Loucy (cell line): Measurements from ENCODE around the gene OBI1.

Experiments used
- EZH2phosphoT487 ChIP-seq: fragments of 200-600 bp; IDR thresholded peaks from 2 replicates; pipeline ENCODE4 v1.6.1; 2018; ENCODE audit warnings: antibody characterized with exemption, mild to moderate bottlenecking, moderate library complexity, borderline replicate concordance
- TF ChIP-seq, protein P1 (sequence below): fragments of 200-600 bp; sonication (generic); conservative IDR thresholded peaks from 2 replicates; pipeline ENCODE4 v1.5.1; 2014; ENCODE audit warnings: mild to moderate bottlenecking, antibody characterized with exemption, low read length

DNA sequence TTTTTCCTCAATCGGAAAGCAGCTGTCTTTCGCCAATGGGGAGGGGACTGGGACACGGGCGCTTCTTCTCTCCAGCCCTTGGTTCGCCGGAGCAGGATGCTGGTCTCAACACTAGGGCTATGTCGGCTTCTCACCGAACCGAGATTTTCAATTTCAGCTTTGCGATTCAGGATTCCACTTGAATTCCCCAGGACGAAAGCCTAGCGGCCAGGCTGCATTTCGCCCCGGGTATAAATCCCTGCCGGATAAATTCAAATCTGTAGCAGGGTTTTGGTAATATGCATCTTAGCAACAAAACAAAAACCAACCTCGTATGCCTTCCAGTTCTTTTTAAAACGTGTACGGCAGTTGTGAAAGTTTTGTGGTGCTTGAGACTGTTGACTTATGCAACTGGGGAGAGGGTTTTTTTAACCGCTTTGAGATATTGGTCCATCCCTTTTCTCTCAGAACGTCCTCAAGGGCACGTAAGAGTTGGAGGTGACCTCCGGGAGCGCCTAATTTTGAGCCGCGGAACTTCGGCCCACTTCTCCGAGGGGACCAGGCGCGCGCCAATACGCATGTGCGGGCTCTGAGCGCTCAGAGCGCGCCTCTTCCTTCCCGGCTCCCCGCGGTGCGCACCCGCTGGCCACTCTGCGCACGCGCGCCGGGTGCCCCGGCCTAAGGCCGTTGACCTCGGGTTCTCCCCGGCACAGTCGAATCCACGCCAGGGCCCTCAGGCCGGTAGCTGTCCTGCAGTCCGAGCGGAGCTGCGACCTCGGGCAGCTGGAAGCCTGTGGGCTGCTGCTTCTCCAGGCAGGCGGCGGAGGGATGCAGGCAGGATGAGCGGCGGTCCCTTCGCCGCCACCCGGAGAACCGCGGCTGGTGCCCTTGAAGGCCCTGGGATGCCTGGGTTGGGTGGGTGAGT, 63.2 kb downstream of the OBI1 start:
- no peak for TF ChIP-seq EZH2phosphoT487
- TF ChIP-seq, protein P1, sequence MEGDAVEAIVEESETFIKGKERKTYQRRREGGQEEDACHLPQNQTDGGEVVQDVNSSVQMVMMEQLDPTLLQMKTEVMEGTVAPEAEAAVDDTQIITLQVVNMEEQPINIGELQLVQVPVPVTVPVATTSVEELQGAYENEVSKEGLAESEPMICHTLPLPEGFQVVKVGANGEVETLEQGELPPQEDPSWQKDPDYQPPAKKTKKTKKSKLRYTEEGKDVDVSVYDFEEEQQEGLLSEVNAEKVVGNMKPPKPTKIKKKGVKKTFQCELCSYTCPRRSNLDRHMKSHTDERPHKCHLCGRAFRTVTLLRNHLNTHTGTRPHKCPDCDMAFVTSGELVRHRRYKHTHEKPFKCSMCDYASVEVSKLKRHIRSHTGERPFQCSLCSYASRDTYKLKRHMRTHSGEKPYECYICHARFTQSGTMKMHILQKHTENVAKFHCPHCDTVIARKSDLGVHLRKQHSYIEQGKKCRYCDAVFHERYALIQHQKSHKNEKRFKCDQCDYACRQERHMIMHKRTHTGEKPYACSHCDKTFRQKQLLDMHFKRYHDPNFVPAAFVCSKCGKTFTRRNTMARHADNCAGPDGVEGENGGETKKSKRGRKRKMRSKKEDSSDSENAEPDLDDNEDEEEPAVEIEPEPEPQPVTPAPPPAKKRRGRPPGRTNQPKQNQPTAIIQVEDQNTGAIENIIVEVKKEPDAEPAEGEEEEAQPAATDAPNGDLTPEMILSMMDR = no peak
